ENCODE measurements around the gene DEF6.

The DEF6 gene

GRCh38 chr6:35312807-35313206 lies 15.2 kb downstream of the DEF6 start:
- Histone ChIP-seq H3K27ac (ENCODE audit: low read depth, low read length) (no peak overlapping the region), H2AK5ac (ENCODE audit: low read length) (no peak overlapping the region), H2BK120ac (ENCODE audit: low read depth, low read length) (no peak overlapping the region), H3K4ac (ENCODE audit: low read depth, low read length) (no peak overlapping the region), H3K79me1 (ENCODE audit: low read length) (no peaks in the 10 kb centered on the region), H3K36me3 (ENCODE audit: control insufficient read depth, insufficient read depth, low read length) (no peaks in the 10 kb centered on the region), H4K5ac (ENCODE audit: low read length) (no peak overlapping the region), H3K9ac (ENCODE audit: low read length) (no peak overlapping the region), H3K4me2 (ENCODE audit: low read length) (no peak overlapping the region), H4K8ac (ENCODE audit: low read depth, low read length) (no peak overlapping the region), H3K18ac (ENCODE audit: low read length) (no peak overlapping the region), H3K27me3 (ENCODE audit: insufficient read depth, low read length, poor library complexity) (peaks cover 2% of the 10 kb centered on the region), H3K23ac (ENCODE audit: low read length) (no peak overlapping the region), H3K79me2 (ENCODE audit: control insufficient read depth, insufficient read depth, low read length) (no peaks in the 10 kb centered on the region), H3K4me1 (ENCODE audit: control insufficient read depth, low read depth, low read length) (no peaks in the 10 kb centered on the region), H2BK5ac (ENCODE audit: low read length) (no peak overlapping the region), H2BK15ac (replicated peaks; ENCODE audit: low read depth) (no peak overlapping the region), H3K56ac (ENCODE audit: low read length) (no peak overlapping the region), H3K4me3 (ENCODE audit: low read length) (no peak overlapping the region)
- no CpG with 5 or more reads among the region's 2 CpGs for WGBS (ENCODE audit: extremely low coverage, insufficient coverage, low lambda C conversion rate)
- DNase-seq: no peak

- H3K4me2 ChIP-seq (ENCODE audit: low read length): peak overlapping the region; percentile 91
- H3K4me3 ChIP-seq (ENCODE audit: low read length): peak overlapping the region; percentile 49
- DNase-seq: no peak
- H2BK120ac ChIP-seq (ENCODE audit: low read depth, low read length): no peak overlapping the region
- H3K36me3 ChIP-seq (ENCODE audit: control insufficient read depth, insufficient read depth, low read length): no peaks in the 10 kb centered on the region
- H3K56ac ChIP-seq (ENCODE audit: low read length): peak overlapping the region; percentile 90
- no peak overlapping the region for H2AK5ac ChIP-seq (ENCODE audit: low read length)
- H3K4me1 ChIP-seq (ENCODE audit: control insufficient read depth, low read depth, low read length): no peaks in the 10 kb centered on the region
- peak overlapping the region; percentile 77 for H3K9ac ChIP-seq (ENCODE audit: low read length)
- no peak overlapping the region for H2BK5ac ChIP-seq (ENCODE audit: low read length)
- H3K18ac ChIP-seq (ENCODE audit: low read length): no peak overlapping the region
- WGBS (ENCODE audit: extremely low coverage, insufficient coverage, low lambda C conversion rate): no CpG with 5 or more reads among the region's 28 CpGs
- no peaks in the 10 kb centered on the region for H3K79me1 ChIP-seq (ENCODE audit: low read length)
- no peak overlapping the region for H4K5ac ChIP-seq (ENCODE audit: low read length)
- H3K79me2 ChIP-seq (ENCODE audit: control insufficient read depth, insufficient read depth, low read length): no peaks in the 10 kb centered on the region
- H3K23ac ChIP-seq (ENCODE audit: low read length): no peak overlapping the region
- no peak overlapping the region for H3K4ac ChIP-seq (ENCODE audit: low read depth, low read length)
- H3K27ac ChIP-seq (ENCODE audit: low read depth, low read length): no peak overlapping the region
- H4K8ac ChIP-seq (ENCODE audit: low read depth, low read length): no peak overlapping the region
- H3K27me3 ChIP-seq (ENCODE audit: insufficient read depth, low read length, poor library complexity): peaks cover 2% of the 10 kb centered on the region
- H2BK15ac ChIP-seq (replicated peaks; ENCODE audit: low read depth): no peak overlapping the region
Observed at GRCh38 chr6:35317483-35318195, 20.0 kb downstream of the DEF6 start.

GRCh38 chr6:35318196-35319171 lies 20.9 kb downstream of the DEF6 start:
- Histone ChIP-seq H3K79me2 (ENCODE audit: control insufficient read depth, insufficient read depth, low read length) (no peaks in the 10 kb centered on the region), H4K8ac (ENCODE audit: low read depth, low read length) (no peak overlapping the region), H3K4me2 (ENCODE audit: low read length) (peak overlapping the region; percentile 91), H2BK15ac (replicated peaks; ENCODE audit: low read depth) (no peak overlapping the region), H3K4ac (ENCODE audit: low read depth, low read length) (peak overlapping the region; percentile 38), H2AK5ac (ENCODE audit: low read length) (no peak overlapping the region), H4K5ac (ENCODE audit: low read length) (peak overlapping the region; percentile 91), H3K23ac (ENCODE audit: low read length) (peak overlapping the region; percentile 94), H3K4me3 (ENCODE audit: low read length) (peak overlapping the region; percentile 49), H3K4me1 (ENCODE audit: control insufficient read depth, low read depth, low read length) (no peaks in the 10 kb centered on the region), H3K27ac (ENCODE audit: low read depth, low read length) (no peak overlapping the region), H3K27me3 (ENCODE audit: insufficient read depth, low read length, poor library complexity) (peaks cover 2% of the 10 kb centered on the region), H3K56ac (ENCODE audit: low read length) (peak overlapping the region; percentile 90), H3K9ac (ENCODE audit: low read length) (peak overlapping the region; percentile 77), H3K18ac (ENCODE audit: low read length) (no peak overlapping the region), H2BK120ac (ENCODE audit: low read depth, low read length) (no peak overlapping the region), H3K79me1 (ENCODE audit: low read length) (no peaks in the 10 kb centered on the region), H3K36me3 (ENCODE audit: control insufficient read depth, insufficient read depth, low read length) (no peaks in the 10 kb centered on the region), H2BK5ac (ENCODE audit: low read length) (no peak overlapping the region)
- peak; percentile 96 for DNase-seq
- WGBS (ENCODE audit: extremely low coverage, insufficient coverage, low lambda C conversion rate): no CpG with 5 or more reads among the region's 55 CpGs

GRCh38 chr6:35319346-35320030 lies 21.9 kb downstream of the DEF6 start:
- no CpG with 5 or more reads among the region's 20 CpGs for WGBS (ENCODE audit: extremely low coverage, insufficient coverage, low lambda C conversion rate)
- Histone ChIP-seq H3K4ac (ENCODE audit: low read depth, low read length) (no peak overlapping the region), H3K23ac (ENCODE audit: low read length) (no peak overlapping the region), H3K27ac (ENCODE audit: low read depth, low read length) (no peak overlapping the region), H2BK5ac (ENCODE audit: low read length) (no peak overlapping the region), H4K8ac (ENCODE audit: low read depth, low read length) (no peak overlapping the region), H3K79me2 (ENCODE audit: control insufficient read depth, insufficient read depth, low read length) (no peaks in the 10 kb centered on the region), H2BK120ac (ENCODE audit: low read depth, low read length) (no peak overlapping the region), H4K5ac (ENCODE audit: low read length) (no peak overlapping the region), H3K79me1 (ENCODE audit: low read length) (no peaks in the 10 kb centered on the region), H3K4me3 (ENCODE audit: low read length) (no peak overlapping the region), H3K4me1 (ENCODE audit: control insufficient read depth, low read depth, low read length) (no peaks in the 10 kb centered on the region), H3K36me3 (ENCODE audit: control insufficient read depth, insufficient read depth, low read length) (no peaks in the 10 kb centered on the region), H3K27me3 (ENCODE audit: insufficient read depth, low read length, poor library complexity) (peaks cover 2% of the 10 kb centered on the region), H2BK15ac (replicated peaks; ENCODE audit: low read depth) (no peak overlapping the region), H3K56ac (ENCODE audit: low read length) (no peak overlapping the region), H3K9ac (ENCODE audit: low read length) (no peak overlapping the region), H3K18ac (ENCODE audit: low read length) (no peak overlapping the region), H3K4me2 (ENCODE audit: low read length) (no peak overlapping the region), H2AK5ac (ENCODE audit: low read length) (no peak overlapping the region)
- no peak for DNase-seq

GRCh38 chr6:35320031-35320410 lies 22.4 kb downstream of the DEF6 start:
- no peaks in the 10 kb centered on the region for H3K4me1 ChIP-seq (ENCODE audit: control insufficient read depth, low read depth, low read length)
- peaks cover 2% of the 10 kb centered on the region for H3K27me3 ChIP-seq (ENCODE audit: insufficient read depth, low read length, poor library complexity)
- H3K79me2 ChIP-seq (ENCODE audit: control insufficient read depth, insufficient read depth, low read length): no peaks in the 10 kb centered on the region
- H3K36me3 ChIP-seq (ENCODE audit: control insufficient read depth, insufficient read depth, low read length): no peaks in the 10 kb centered on the region
- no peak overlapping the region for H3K23ac ChIP-seq (ENCODE audit: low read length)
- WGBS (ENCODE audit: extremely low coverage, insufficient coverage, low lambda C conversion rate): no CpG with 5 or more reads among the region's 2 CpGs
- H3K18ac ChIP-seq (ENCODE audit: low read length): no peak overlapping the region
- H2AK5ac ChIP-seq (ENCODE audit: low read length): no peak overlapping the region
- no peak overlapping the region for H3K4me3 ChIP-seq (ENCODE audit: low read length)
- H3K4me2 ChIP-seq (ENCODE audit: low read length): no peak overlapping the region
- H2BK5ac ChIP-seq (ENCODE audit: low read length): no peak overlapping the region
- H4K5ac ChIP-seq (ENCODE audit: low read length): no peak overlapping the region
- H3K27ac ChIP-seq (ENCODE audit: low read depth, low read length): no peak overlapping the region
- H3K79me1 ChIP-seq (ENCODE audit: low read length): no peaks in the 10 kb centered on the region
- DNase-seq: no peak
- no peak overlapping the region for H2BK120ac ChIP-seq (ENCODE audit: low read depth, low read length)
- H4K8ac ChIP-seq (ENCODE audit: low read depth, low read length): no peak overlapping the region
- no peak overlapping the region for H2BK15ac ChIP-seq (replicated peaks; ENCODE audit: low read depth)
- H3K4ac ChIP-seq (ENCODE audit: low read depth, low read length): no peak overlapping the region
- H3K9ac ChIP-seq (ENCODE audit: low read length): no peak overlapping the region
- H3K56ac ChIP-seq (ENCODE audit: low read length): no peak overlapping the region
